SK-N-SH (cell line): Measurements from ENCODE around the gene KCTD7. TPM values are rescaled to one million over a fixed set of nuclear protein-coding genes. Genes with fewer than 3 reads are reported as not detected.
"Not testable (repeated sequence)": the region's sequence is repeated elsewhere in the genome, so short reads cannot be mapped to it uniquely, and the experiment has no call there.

ENCODE experiments used
- CTCF ChIA-PET: fragments of 300-600, 350-600 bp; formaldehyde crosslinking; extraction: SDS; loops from one replicate; lab custom pipeline; 2021; lab: Yijun Ruan, JAX
- POLR2A ChIA-PET: fragments of 350-600 bp; sonication (Branson Sonifier 250); formaldehyde crosslinking; extraction: SDS; loops from one replicate; lab custom pipeline; 2020; ENCODE audit warnings: antibody characterized with exemption, inconsistent platforms; lab: Yijun Ruan, JAX
- DNase-seq: peaks from one replicate; pipeline ENCODE4 v3.0.0; 2012
- H2AFZ ChIP-seq: fragments of 200-600 bp; sonication (generic); 2 replicates; pipeline ENCODE4 v1.8.1; 2016; ENCODE audit warnings: antibody characterized with exemption, mild to moderate bottlenecking, low read depth
- H3F3A ChIP-seq: fragments of 200-600 bp; sonication (generic); replicated peaks from 2 replicates; pipeline ENCODE3; 2016; ENCODE audit warnings: antibody characterized with exemption, mild to moderate bottlenecking; ENCODE audit not compliant: insufficient read depth
- H3K27ac ChIP-seq, 2 experiments: fragments of 200-500 bp in 1 of 2; fragments of 200-600 bp in 1 of 2; sonication (Bioruptor generic) in 1 of 2; sonication (generic), shearing (Covaris generic) in 1 of 2; 2 replicates each; pipeline versions ENCODE4 v1.5.1 to v1.6.1; 2014 to 2016; ENCODE audit warnings: low read depth in 2 of 2, inconsistent platforms in 1 of 2, low read length in 1 of 2, mild to moderate bottlenecking in 1 of 2, mixed read lengths in 1 of 2
- H3K27me3 ChIP-seq: fragments of 200-600 bp; sonication (generic), shearing (Covaris generic); 2 replicates; pipeline ENCODE4 v1.6.1; 2016; ENCODE audit warnings: mixed run types; ENCODE audit not compliant: insufficient read depth
- H3K36me3 ChIP-seq, 2 experiments: fragments of 200-500 bp in 1 of 2; fragments of 200-600 bp in 1 of 2; sonication (Bioruptor generic) in 1 of 2; sonication (generic) in 1 of 2; replicated peaks in 1 of 2; 2 replicates each; pipeline versions ENCODE3 to v1.5.1; 2014 to 2016; ENCODE audit warnings: low read length in 1 of 2, mild to moderate bottlenecking in 1 of 2; ENCODE audit not compliant: insufficient read depth in 2 of 2, control insufficient read depth in 1 of 2
- H3K4me1 ChIP-seq, 2 experiments: fragments of 200-500 bp in 1 of 2; fragments of 200-600 bp in 1 of 2; sonication (Bioruptor generic) in 1 of 2; sonication (generic), shearing (Covaris generic) in 1 of 2; 2 replicates each; pipeline versions ENCODE4 v1.5.1 to v1.6.1; 2014 to 2016; ENCODE audit warnings: low read depth in 1 of 2, low read length in 1 of 2, mixed run types in 1 of 2; ENCODE audit not compliant: insufficient read depth in 2 of 2, control insufficient read depth in 1 of 2
- H3K4me2 ChIP-seq: fragments of 200-600 bp; sonication (generic), shearing (Covaris generic); 2 replicates; pipeline ENCODE4 v1.6.1; 2017; ENCODE audit warnings: mixed run types
- H3K4me3 ChIP-seq, 2 experiments: fragments of 200-500 bp in 1 of 2; fragments of 200-600 bp in 1 of 2; sonication (Bioruptor generic) in 1 of 2; sonication (generic), shearing (Covaris generic) in 1 of 2; 2 replicates each; pipeline versions ENCODE4 v1.5.1 to v1.8.1; 2014 to 2016; ENCODE audit warnings: low read depth in 2 of 2, inconsistent platforms in 1 of 2, low read length in 1 of 2, mild to moderate bottlenecking in 1 of 2, mixed read lengths in 1 of 2, moderate library complexity in 1 of 2
- H3K79me2 ChIP-seq: fragments of 200-600 bp; sonication (generic); 2 replicates; pipeline ENCODE4 v1.8.1; 2017; ENCODE audit warnings: mild to moderate bottlenecking; ENCODE audit not compliant: insufficient read depth
- H3K9ac ChIP-seq: fragments of 200-600 bp; sonication (generic); 2 replicates; pipeline ENCODE4 v1.6.1; 2017; ENCODE audit warnings: mixed run types
- H3K9me2 ChIP-seq: fragments of 200-600 bp; sonication (generic); 2 replicates; pipeline ENCODE4 v1.6.1; 2017; ENCODE audit warnings: mixed run types
- H3K9me3 ChIP-seq: fragments of 200-600 bp; sonication (generic); 2 replicates; pipeline ENCODE4 v1.6.1; 2017; ENCODE audit warnings: mixed run types, mild to moderate bottlenecking, moderate library complexity
- H4K20me1 ChIP-seq: fragments of 200-600 bp; sonication (generic); 2 replicates; pipeline ENCODE4 v1.6.1; 2017; ENCODE audit warnings: mild to moderate bottlenecking, mixed run types; ENCODE audit not compliant: insufficient read depth
- CHD2 ChIP-seq: fragments of 150-350 bp; IDR thresholded peaks from 2 replicates; pipeline ENCODE4 v1.6.1; 2018; ENCODE audit warnings: low read length; ENCODE audit not compliant: partially characterized antibody
- ELF1 ChIP-seq: IDR thresholded peaks from 2 replicates; pipeline ENCODE4 v1.4.0; 2012
- FOSL2 ChIP-seq: IDR thresholded peaks from 2 replicates; pipeline ENCODE4 v1.4.0; 2012; ENCODE audit warnings: low read depth, mild to moderate bottlenecking, moderate library complexity, borderline replicate concordance
- GABPA ChIP-seq: IDR thresholded peaks from 2 replicates; pipeline ENCODE4 v1.4.0; 2012; ENCODE audit warnings: low read depth, mild to moderate bottlenecking
- IRF3 ChIP-seq: fragments of 150-350 bp; IDR thresholded peaks from 2 replicates; pipeline ENCODE4 v1.6.1; 2016; ENCODE audit warnings: mild to moderate bottlenecking, low read depth, low read length
- MEF2A ChIP-seq: IDR thresholded peaks from 2 replicates; pipeline ENCODE4 v1.4.0; 2012; ENCODE audit warnings: low read depth, borderline replicate concordance
- MXI1 ChIP-seq: IDR thresholded peaks from 2 replicates; pipeline ENCODE4 v1.6.1; 2012; ENCODE audit warnings: mild to moderate bottlenecking, low read depth, low read length, improper control_type of control experiment
- NRF1 ChIP-seq: IDR thresholded peaks from 2 replicates; pipeline ENCODE4 v1.6.1; 2012; ENCODE audit warnings: low read depth, mild to moderate bottlenecking, low read length
- RFX5 ChIP-seq: IDR thresholded peaks from 2 replicates; pipeline ENCODE4 v1.6.1; 2012; ENCODE audit warnings: mild to moderate bottlenecking, improper control_type of control experiment, low read length
- TAF1 ChIP-seq: IDR thresholded peaks from 2 replicates; pipeline ENCODE4 v1.6.1; 2012; ENCODE audit warnings: low read depth, mild to moderate bottlenecking, low read length, moderate library complexity, borderline replicate concordance
- TCF12 ChIP-seq: IDR thresholded peaks from 2 replicates; pipeline ENCODE4 v1.4.0; 2012
- TEAD4 ChIP-seq: IDR thresholded peaks from 2 replicates; pipeline ENCODE4 v1.4.0; 2012; ENCODE audit warnings: mild to moderate bottlenecking, borderline replicate concordance; ENCODE audit not compliant: insufficient read depth
- USF1 ChIP-seq: IDR thresholded peaks from 2 replicates; pipeline ENCODE4 v1.4.0; 2012; ENCODE audit warnings: low read depth, borderline replicate concordance
- USF2 ChIP-seq: fragments of 150-350 bp; IDR thresholded peaks from 2 replicates; pipeline ENCODE4 v1.6.1; 2017; ENCODE audit warnings: antibody characterized with exemption, low read length, low read depth, borderline replicate concordance
- ZBTB33 ChIP-seq: IDR thresholded peaks from 2 replicates; pipeline ENCODE4 v1.4.0; 2012; ENCODE audit warnings: low read depth, borderline replicate concordance
- WGBS: methylation state at CpG from one replicate; pipeline ENCODE4 v1.1.6; 2017; ENCODE audit warnings: low lambda C conversion rate; 5-methylcytosine and 5-hydroxymethylcytosine counted together
- polyA plus RNA-seq, 3 experiments: library from polyadenylated mRNA; depleted of rRNA; stranded (reverse); fragments of >200 nt; gene quantifications; 2 replicates each; pipeline ENCODE4 v1.2.3, GENCODE V29; 2012
- TF ChIP-seq, protein P1 (sequence below): IDR thresholded peaks from 2 replicates; pipeline ENCODE4 v1.6.1; 2012; ENCODE audit warnings: mild to moderate bottlenecking, low read depth, low read length, moderate library complexity

KCTD7 gene
- polyA plus RNA-seq, 1 of the 3 experiments (the other 2 are of a cell fraction) = 19.5 TPM

- Histone ChIP-seq H2AFZ (no peak overlapping the region), H3K79me2 (no peaks in the 10 kb centered on the region), H3K9me2 (no peaks in the 10 kb centered on the region), H3K9ac (no peak overlapping the region), H3K27ac (no peak overlapping the region), H3K4me1 (no peaks in the 10 kb centered on the region), H3K36me3 (no peaks in the 10 kb centered on the region), H3K4me2 (no peak overlapping the region), H3K4me3 (no peak overlapping the region), H3K27me3 (no peaks in the 10 kb centered on the region), H3K9me3 (no peaks in the 10 kb centered on the region), H3F3A (no peaks in the 10 kb centered on the region), H4K20me1 (no peaks in the 10 kb centered on the region)
- no peak for TF ChIP-seq TCF12
- TF ChIP-seq FOSL2 = no peak
- TF ChIP-seq NRF1 = no peak
- TF ChIP-seq MXI1 = no peak
- TF ChIP-seq TEAD4 = no peak
- no peak for TF ChIP-seq GABPA
- no peak for TF ChIP-seq IRF3
- TF ChIP-seq USF1 = no peak
- no peak for TF ChIP-seq ELF1
- no peak for TF ChIP-seq RFX5
- no peak for TF ChIP-seq TAF1
- TF ChIP-seq USF2 = no peak
- TF ChIP-seq ZBTB33 = no peak
- TF ChIP-seq MEF2A = no peak
- no peak for TF ChIP-seq CHD2
- TF ChIP-seq, protein P1, sequence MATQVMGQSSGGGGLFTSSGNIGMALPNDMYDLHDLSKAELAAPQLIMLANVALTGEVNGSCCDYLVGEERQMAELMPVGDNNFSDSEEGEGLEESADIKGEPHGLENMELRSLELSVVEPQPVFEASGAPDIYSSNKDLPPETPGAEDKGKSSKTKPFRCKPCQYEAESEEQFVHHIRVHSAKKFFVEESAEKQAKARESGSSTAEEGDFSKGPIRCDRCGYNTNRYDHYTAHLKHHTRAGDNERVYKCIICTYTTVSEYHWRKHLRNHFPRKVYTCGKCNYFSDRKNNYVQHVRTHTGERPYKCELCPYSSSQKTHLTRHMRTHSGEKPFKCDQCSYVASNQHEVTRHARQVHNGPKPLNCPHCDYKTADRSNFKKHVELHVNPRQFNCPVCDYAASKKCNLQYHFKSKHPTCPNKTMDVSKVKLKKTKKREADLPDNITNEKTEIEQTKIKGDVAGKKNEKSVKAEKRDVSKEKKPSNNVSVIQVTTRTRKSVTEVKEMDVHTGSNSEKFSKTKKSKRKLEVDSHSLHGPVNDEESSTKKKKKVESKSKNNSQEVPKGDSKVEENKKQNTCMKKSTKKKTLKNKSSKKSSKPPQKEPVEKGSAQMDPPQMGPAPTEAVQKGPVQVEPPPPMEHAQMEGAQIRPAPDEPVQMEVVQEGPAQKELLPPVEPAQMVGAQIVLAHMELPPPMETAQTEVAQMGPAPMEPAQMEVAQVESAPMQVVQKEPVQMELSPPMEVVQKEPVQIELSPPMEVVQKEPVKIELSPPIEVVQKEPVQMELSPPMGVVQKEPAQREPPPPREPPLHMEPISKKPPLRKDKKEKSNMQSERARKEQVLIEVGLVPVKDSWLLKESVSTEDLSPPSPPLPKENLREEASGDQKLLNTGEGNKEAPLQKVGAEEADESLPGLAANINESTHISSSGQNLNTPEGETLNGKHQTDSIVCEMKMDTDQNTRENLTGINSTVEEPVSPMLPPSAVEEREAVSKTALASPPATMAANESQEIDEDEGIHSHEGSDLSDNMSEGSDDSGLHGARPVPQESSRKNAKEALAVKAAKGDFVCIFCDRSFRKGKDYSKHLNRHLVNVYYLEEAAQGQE = no peak
- 60% methylated on average over 1 of the region's 1 CpG for WGBS
- no peak for DNase-seq
- POLR2A ChIA-PET = no interaction called here
- CTCF ChIA-PET = interaction anchor here (0.7 to 1.4 kb wide), 3 partner anchors 21 to 47 kb away, joined by 3 read pairs; no protein-coding TSS in a partner anchor
These were observed 24.5 kb upstream of the KCTD7 start for GRCh38 chr7:66604198-66604597.

DNA sequence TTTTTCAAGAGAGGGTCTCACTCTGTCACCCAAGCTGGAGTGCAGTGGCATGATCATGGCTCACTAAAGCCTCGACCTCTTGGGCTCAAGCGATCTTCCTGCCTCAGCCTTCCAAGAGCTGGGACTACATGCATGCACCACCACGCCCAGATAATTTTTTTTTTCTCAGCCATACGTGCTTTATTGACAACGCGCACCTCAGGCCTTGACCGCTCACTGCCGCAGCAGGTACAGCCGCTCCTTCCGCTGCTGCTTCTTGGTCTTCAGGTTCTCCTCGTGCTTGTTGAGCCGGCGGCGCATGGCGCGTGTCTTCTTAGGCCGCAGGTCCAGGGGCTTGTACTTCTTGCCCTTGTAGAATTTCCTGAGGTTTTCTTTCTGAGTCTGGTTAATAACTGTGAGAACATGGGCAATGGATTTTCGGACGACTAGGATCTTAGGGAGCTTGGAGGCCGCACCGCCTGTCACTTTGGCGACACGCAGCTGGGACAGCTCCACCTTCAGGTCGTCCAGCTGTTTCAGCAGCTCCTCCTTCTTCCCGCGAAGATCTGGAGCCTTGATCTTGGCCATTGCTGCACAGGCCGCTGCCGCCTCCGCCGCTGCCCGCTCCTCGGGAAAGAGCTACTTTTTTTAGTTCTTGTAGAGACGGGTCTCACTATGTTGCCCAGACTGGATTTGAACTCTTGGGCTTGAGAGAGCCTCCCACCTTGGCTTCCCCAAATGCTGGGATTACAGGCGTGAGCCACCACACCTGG is 22.0 kb upstream of the KCTD7 start:
- ChIA-PET POLR2A (interaction anchor here (0.7 kb wide), 1 partner anchor 502 kb away, joined by 5 read pairs; no protein-coding TSS in a partner anchor), CTCF (interaction anchor here (1.2 kb wide), 1 partner anchor 49 kb away, joined by 4 read pairs; no protein-coding TSS in a partner anchor)
- WGBS = 94% methylated on average over 34 of the region's 34 CpGs

More for the DNA sequence above, 22.0 kb upstream of the KCTD7 start:
- not testable (repeated sequence) for H3K4me2 ChIP-seq, H3K9me2 ChIP-seq, H2AFZ ChIP-seq, H3K27ac ChIP-seq, H3K27me3 ChIP-seq, H4K20me1 ChIP-seq, H3F3A ChIP-seq, H3K4me1 ChIP-seq, DNase-seq, H3K4me3 ChIP-seq, H3K36me3 ChIP-seq, H3K9ac ChIP-seq, H3K9me3 ChIP-seq, H3K79me2 ChIP-seq
